Peyer's patch (tissue), 4 donors: Measurements from ENCODE around the gene PIK3C2A. TPM values are rescaled to one million over a fixed set of nuclear protein-coding genes. Genes with fewer than 3 reads are reported as not detected.
A peak's percentile ranks its signal among the peaks of the same experiment; 100 is the strongest.

Experiments
- DNase-seq, 3 donors: peaks; one replicate each; pipeline ENCODE4 v3.0.0-alpha.2; 2017 to 2019
- H3K27ac ChIP-seq, 4 donors: fragments of 200-600 bp; sonication (generic); one replicate each; pipeline ENCODE4 v1.5.1; 2016 to 2019
- H3K27me3 ChIP-seq, 2 donors: fragments of 200-600 bp; sonication (generic); one replicate each; pipeline ENCODE4 v1.5.1; 2019
- H3K36me3 ChIP-seq, 3 donors: fragments of 200-600 bp; sonication (generic); one replicate each; pipeline ENCODE4 v1.5.1; 2016 to 2019
- H3K4me1 ChIP-seq, 4 donors: fragments of 200-600 bp; sonication (generic); one replicate each; pipeline ENCODE4 v1.5.1; 2016 to 2019
- H3K4me3 ChIP-seq, 4 donors: fragments of 200-600 bp; sonication (generic); 1 replicate in 3 of 4; 2 replicates in 1 of 4; pipeline ENCODE4 v1.5.1; 2016 to 2019; ENCODE audit warnings: mild to moderate bottlenecking in 1 of 4
- H3K9me3 ChIP-seq, 4 donors: fragments of 200-600 bp; sonication (generic); one replicate each; pipeline ENCODE4 v1.5.1; 2016 to 2019; ENCODE audit warnings: mild to moderate bottlenecking in 1 of 4
- POLR2A ChIP-seq, 2 donors: fragments of 450-650 bp; IDR thresholded peaks; one replicate each; pipeline ENCODE4 v1.5.1; 2017; ENCODE audit warnings: antibody characterized with exemption in 2 of 2, mild to moderate bottlenecking in 2 of 2, moderate library complexity in 2 of 2
- total RNA-seq, 4 donors: library from RNA; depleted of rRNA; stranded (reverse); fragments of >200 nt; gene quantifications; one replicate each; pipeline ENCODE4 v1.1.0, GENCODE V29; 2016
- TF ChIP-seq, protein P1 (sequence below), 6 experiments: fragments of 450-650 bp in 4 of 6; fragments of 200-600 bp in 2 of 6; sonication (generic) in 1 of 6; IDR thresholded peaks; one replicate each; pipeline ENCODE4 v1.5.1; 2017 to 2019; ENCODE audit warnings: antibody characterized with exemption in 6 of 6, mild to moderate bottlenecking in 3 of 6, moderate library complexity in 1 of 6

The PIK3C2A gene
- total RNA-seq, 4 donors from 2014 or later = 36.5 to 98.3 (median 63.6) TPM

DNA sequence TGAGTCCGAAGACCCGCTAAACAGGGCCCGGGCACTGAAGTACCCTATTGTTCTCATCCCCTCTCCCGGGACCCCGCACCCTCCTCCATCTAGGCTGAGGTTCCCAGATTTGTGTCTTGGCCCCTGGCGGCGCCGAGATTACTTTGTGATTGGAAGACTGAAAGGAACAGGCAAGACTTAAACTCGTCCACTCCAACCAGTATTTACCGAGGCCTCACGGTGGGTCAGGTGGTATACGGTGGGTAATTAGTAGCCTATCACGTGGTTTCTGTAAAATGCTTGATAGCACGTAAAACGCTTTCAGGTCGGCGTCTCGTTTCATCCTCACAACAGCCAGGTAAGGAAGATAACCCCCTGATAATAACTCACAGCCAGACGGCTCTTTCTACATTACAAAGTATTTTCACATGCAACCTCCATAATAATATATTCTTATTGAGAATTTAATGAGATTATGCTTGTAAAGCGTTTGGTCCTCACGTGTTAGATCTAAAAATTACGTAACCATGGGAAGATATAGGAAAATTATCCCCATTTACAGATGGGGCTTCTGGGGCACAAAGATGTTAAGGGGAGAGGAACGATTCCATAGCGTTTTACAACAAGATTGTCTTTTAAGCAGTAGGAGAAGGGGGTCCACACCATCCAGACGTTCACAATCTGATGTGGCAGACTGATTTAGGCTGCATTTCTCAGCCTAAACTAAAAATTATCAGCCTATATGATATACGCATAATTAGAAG is 642 bp upstream of the PIK3C2A start:
- peak overlapping the region; percentile 65 to 89 (median 74) for H3K4me3 ChIP-seq
- no peaks in the 10 kb centered on the region for H3K36me3 ChIP-seq

DNA sequence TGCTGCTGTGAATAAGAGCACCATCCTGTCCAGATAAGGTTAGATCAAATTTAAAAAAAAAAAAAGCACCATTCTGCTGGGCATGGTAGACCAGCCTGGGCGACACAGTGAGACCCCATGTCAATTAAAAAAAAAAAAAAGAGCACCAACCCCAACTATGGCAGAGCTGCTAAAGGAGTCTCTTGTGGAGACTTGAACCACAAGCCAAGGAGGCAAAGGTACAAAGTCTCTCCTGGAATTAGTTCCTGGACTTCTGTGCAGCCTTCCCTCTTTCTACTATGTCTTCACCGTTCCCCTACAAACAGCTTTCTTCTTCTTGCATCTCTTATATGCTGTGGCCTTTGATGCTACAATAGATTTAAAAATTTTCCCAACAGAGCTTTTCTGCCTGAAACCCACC is 1.3 kb downstream of the PIK3C2A start:
- Histone ChIP-seq H3K27me3 (no peaks in the 10 kb centered on the region), H3K4me1 (peaks cover 0 to 22% (median 3%) of the 10 kb centered on the region in 4 donors), H3K36me3 (no peaks in the 10 kb centered on the region), H3K4me3 (peak overlapping the region in 2 of 4 donors; percentile 65 to 89), H3K9me3 (no peaks in the 10 kb centered on the region), H3K27ac (peak overlapping the region in 1 of 4 donors; percentile 93)
- TF ChIP-seq, protein P1, sequence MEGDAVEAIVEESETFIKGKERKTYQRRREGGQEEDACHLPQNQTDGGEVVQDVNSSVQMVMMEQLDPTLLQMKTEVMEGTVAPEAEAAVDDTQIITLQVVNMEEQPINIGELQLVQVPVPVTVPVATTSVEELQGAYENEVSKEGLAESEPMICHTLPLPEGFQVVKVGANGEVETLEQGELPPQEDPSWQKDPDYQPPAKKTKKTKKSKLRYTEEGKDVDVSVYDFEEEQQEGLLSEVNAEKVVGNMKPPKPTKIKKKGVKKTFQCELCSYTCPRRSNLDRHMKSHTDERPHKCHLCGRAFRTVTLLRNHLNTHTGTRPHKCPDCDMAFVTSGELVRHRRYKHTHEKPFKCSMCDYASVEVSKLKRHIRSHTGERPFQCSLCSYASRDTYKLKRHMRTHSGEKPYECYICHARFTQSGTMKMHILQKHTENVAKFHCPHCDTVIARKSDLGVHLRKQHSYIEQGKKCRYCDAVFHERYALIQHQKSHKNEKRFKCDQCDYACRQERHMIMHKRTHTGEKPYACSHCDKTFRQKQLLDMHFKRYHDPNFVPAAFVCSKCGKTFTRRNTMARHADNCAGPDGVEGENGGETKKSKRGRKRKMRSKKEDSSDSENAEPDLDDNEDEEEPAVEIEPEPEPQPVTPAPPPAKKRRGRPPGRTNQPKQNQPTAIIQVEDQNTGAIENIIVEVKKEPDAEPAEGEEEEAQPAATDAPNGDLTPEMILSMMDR (IDR thresholded peaks at IDR 0.05) = no peak
- no peak for TF ChIP-seq POLR2A (IDR thresholded peaks at IDR 0.05)
- no peak for DNase-seq

More for the DNA sequence above, 642 bp upstream of the PIK3C2A start:
- TF ChIP-seq, protein P1 (IDR thresholded peaks at IDR 0.05) = no peak
- no peak for TF ChIP-seq POLR2A (IDR thresholded peaks at IDR 0.05)
- peak in 2 of 3 donors; percentile 72 to 77 for DNase-seq
- Histone ChIP-seq H3K4me1 (peaks cover 0 to 22% (median 3%) of the 10 kb centered on the region in 4 donors), H3K27me3 (no peaks in the 10 kb centered on the region), H3K27ac (peak overlapping the region; percentile 88 to 94 (median 91)), H3K9me3 (no peaks in the 10 kb centered on the region)

DNA sequence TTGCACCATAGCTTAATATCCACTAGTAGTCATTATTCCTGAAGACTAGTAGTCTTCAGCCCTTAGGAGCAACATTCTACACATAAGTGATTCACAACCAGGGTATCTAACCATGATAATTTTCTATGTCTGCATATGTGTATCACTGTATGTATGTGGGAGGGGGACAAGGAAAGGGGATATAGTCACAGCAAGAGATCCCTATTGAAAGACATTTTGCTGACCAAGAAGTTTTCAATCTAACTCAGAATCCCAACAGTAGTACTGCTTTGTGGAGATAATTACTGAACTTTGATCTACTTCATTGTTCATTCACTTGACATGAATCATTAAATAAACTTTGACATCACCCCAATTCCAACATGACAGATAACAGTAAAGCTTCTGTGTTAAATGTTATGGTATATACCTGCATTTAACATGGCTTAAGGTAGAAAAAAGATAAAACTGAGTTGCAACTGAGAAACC is 10.3 kb downstream of the PIK3C2A start:
- TF ChIP-seq POLR2A (IDR thresholded peaks at IDR 0.05) = no peak
- TF ChIP-seq, protein P1 (IDR thresholded peaks at IDR 0.05) = peak in 2 of 6 experiments; percentile 10 to 27
- no peaks in the 10 kb centered on the region for H3K9me3 ChIP-seq
- H3K27me3 ChIP-seq = no peaks in the 10 kb centered on the region
- no peak for DNase-seq
- H3K4me3 ChIP-seq = no peak overlapping the region
- H3K36me3 ChIP-seq = peaks cover 0 to 10% (median 0%) of the 10 kb centered on the region in 3 donors
- peak overlapping the region in 1 of 4 donors; percentile 37 for H3K27ac ChIP-seq
- H3K4me1 ChIP-seq = peaks cover 0 to 4% (median 0%) of the 10 kb centered on the region in 4 donors

DNA sequence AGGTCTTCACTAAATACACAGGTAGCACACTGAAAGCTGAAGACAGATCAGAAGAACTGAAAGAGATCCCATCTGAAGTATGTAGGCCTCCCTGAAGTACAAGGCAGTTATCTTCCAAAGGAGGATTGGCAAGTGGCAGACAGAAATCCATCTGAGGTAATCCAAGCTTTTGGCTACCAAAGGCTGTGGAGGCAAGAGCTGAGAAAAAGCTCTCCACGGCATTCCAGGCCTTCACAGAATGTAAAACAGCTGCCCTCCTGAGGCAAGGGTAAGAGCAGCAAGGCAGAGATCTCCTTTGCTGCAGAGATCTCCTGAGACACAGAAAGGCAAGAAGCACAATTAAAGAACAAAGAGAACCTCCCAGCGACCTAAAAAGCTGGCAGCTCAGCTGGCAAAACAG is 19.1 kb downstream of the PIK3C2A start:
- peaks cover 0 to 11% (median 0%) of the 10 kb centered on the region in 3 donors for H3K36me3 ChIP-seq
- no peaks in the 10 kb centered on the region for H3K4me1 ChIP-seq
- H3K9me3 ChIP-seq = no peaks in the 10 kb centered on the region
- H3K4me3 ChIP-seq = no peak overlapping the region
- H3K27me3 ChIP-seq = no peaks in the 10 kb centered on the region
- DNase-seq = no peak
- H3K27ac ChIP-seq = no peak overlapping the region
- TF ChIP-seq, protein P1 (IDR thresholded peaks at IDR 0.05) = no peak
- no peak for TF ChIP-seq POLR2A (IDR thresholded peaks at IDR 0.05)

DNA sequence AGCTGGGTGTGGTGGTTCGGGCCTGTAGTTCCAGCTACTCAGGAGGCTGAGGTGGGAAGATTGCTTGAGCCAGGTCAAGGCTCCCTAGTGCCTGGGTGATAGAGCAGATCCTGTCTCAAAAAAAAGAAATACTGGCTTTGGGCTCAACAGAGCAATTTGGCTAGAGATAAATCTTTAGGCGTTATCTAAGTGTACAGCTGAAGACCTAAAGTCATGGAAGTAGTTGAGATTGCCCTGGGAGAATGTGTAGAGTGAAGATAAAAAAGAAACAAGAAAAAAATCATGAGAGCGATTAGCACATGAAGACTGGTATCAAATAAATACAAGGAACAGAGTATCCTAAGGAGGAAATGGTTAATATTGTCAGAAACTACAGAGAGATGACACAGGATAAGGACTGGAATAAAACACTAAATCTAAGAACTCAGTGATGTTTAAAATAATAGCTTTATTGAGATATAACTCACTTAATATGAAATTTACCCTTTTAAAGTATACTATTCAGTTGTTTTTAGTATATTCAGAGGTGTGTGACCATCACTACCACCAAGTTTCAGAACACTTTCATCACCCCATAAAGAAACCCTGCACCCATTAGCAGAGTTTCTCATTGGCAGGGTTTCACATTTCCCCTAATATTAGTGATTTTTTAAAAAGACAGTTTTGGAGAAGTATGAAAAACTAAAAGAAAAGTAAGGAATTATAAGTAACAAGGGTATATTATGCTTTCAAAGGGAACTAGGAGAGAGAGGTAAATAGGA is 20.7 kb downstream of the PIK3C2A start:
- TF ChIP-seq, protein P1 (IDR thresholded peaks at IDR 0.05) = no peak
- no peak overlapping the region for H3K4me3 ChIP-seq
- no peaks in the 10 kb centered on the region for H3K27me3 ChIP-seq
- DNase-seq = no peak
- no peaks in the 10 kb centered on the region for H3K9me3 ChIP-seq
- H3K4me1 ChIP-seq = no peaks in the 10 kb centered on the region
- peaks cover 0 to 7% (median 0%) of the 10 kb centered on the region in 3 donors for H3K36me3 ChIP-seq
- H3K27ac ChIP-seq = no peak overlapping the region
